Vagina (tissue), 2 donors: Measurements from ENCODE around the gene STPG2.

ENCODE experiments used
- CTCF ChIP-seq, 3 experiments: fragments of 450-650 bp in 2 of 3; fragments of 200-600 bp in 1 of 3; sonication (generic) in 1 of 3; IDR thresholded peaks; one replicate each; pipeline ENCODE4 v1.5.1; 2017 to 2019; ENCODE audit warnings: antibody characterized with exemption in 3 of 3, mild to moderate bottlenecking in 2 of 3, moderate library complexity in 2 of 3
- POLR2A ChIP-seq, 2 donors: fragments of 450-650 bp; IDR thresholded peaks; one replicate each; pipeline ENCODE4 v1.6.1; 2017; ENCODE audit warnings: antibody characterized with exemption in 2 of 2, mild to moderate bottlenecking in 2 of 2, moderate library complexity in 2 of 2
- POLR2AphosphoS5 ChIP-seq, 2 donors: sonication (generic); formaldehyde crosslinking; IDR thresholded peaks; one replicate each; pipeline ENCODE4 v1.9.0; 2017; ENCODE audit warnings: antibody characterized with exemption in 2 of 2, mild to moderate bottlenecking in 2 of 2, low read depth in 1 of 2; ENCODE audit not compliant: insufficient read depth in 1 of 2

GRCh38 chr4:97845758-97846157 is 297.5 kb downstream of the STPG2 start:
- TF ChIP-seq CTCF (IDR thresholded peaks at IDR 0.05) (no peak), POLR2A (IDR thresholded peaks at IDR 0.05) (no peak), POLR2AphosphoS5 (IDR thresholded peaks at IDR 0.05; ENCODE audit: insufficient read depth in 1 of 2, low read depth in 1 of 2) (no peak)
